ENCODE data around the gene HSCB.
A peak's percentile ranks its signal among the peaks of the same experiment; 100 is the strongest.

Gene HSCB

GRCh38 chr22:28766628-28767027 is 24.8 kb downstream of the HSCB start:
- TF ChIP-seq POLR2AphosphoS5 (IDR thresholded peaks at IDR 0.05; ENCODE audit: low read depth, low read length) (no peak), PAX5 (IDR thresholded peaks at IDR 0.05; ENCODE audit: insufficient read depth, low read length, severe bottlenecking) (no peak), TAF1 (IDR thresholded peaks at IDR 0.05; ENCODE audit: low read depth, low read length) (no peak), POU2F2 (IDR thresholded peaks at IDR 0.05; ENCODE audit: low read depth, low read length) (no peak), SPI1 (IDR thresholded peaks at IDR 0.05; ENCODE audit: low read depth, low read length) (no peak), POLR2A (IDR thresholded peaks at IDR 0.05; ENCODE audit: low read depth, low read length) (no peak)
- FAIRE-seq (no peak), DNase-seq (ENCODE audit: insufficient read length, low spot score) (no peak)

- FAIRE-seq (no peak), DNase-seq (ENCODE audit: insufficient read length, low spot score) (no peak)
- no peak for TF ChIP-seq POU2F2 (IDR thresholded peaks at IDR 0.05; ENCODE audit: low read depth, low read length)
- no peak for TF ChIP-seq TAF1 (IDR thresholded peaks at IDR 0.05; ENCODE audit: low read depth, low read length)
- no peak for TF ChIP-seq POLR2A (IDR thresholded peaks at IDR 0.05; ENCODE audit: low read depth, low read length)
- no peak for TF ChIP-seq SPI1 (IDR thresholded peaks at IDR 0.05; ENCODE audit: low read depth, low read length)
- no peak for TF ChIP-seq PAX5 (IDR thresholded peaks at IDR 0.05; ENCODE audit: insufficient read depth, low read length, severe bottlenecking)
- no peak for TF ChIP-seq POLR2AphosphoS5 (IDR thresholded peaks at IDR 0.05; ENCODE audit: low read depth, low read length)
Measured at GRCh38 chr22:28768701-28769393, 27.0 kb downstream of the HSCB start.

GRCh38 chr22:28769394-28770085 is 27.7 kb downstream of the HSCB start:
- FAIRE-seq (no peak), DNase-seq (ENCODE audit: insufficient read length, low spot score) (no peak)
- TF ChIP-seq POU2F2 (IDR thresholded peaks at IDR 0.05; ENCODE audit: low read depth, low read length) (no peak), POLR2AphosphoS5 (IDR thresholded peaks at IDR 0.05; ENCODE audit: low read depth, low read length) (no peak), PAX5 (IDR thresholded peaks at IDR 0.05; ENCODE audit: insufficient read depth, low read length, severe bottlenecking) (no peak), SPI1 (IDR thresholded peaks at IDR 0.05; ENCODE audit: low read depth, low read length) (no peak), POLR2A (IDR thresholded peaks at IDR 0.05; ENCODE audit: low read depth, low read length) (no peak), TAF1 (IDR thresholded peaks at IDR 0.05; ENCODE audit: low read depth, low read length) (no peak)

GRCh38 chr22:28771195-28771791 is 29.5 kb downstream of the HSCB start:
- no peak for TF ChIP-seq POLR2A (IDR thresholded peaks at IDR 0.05; ENCODE audit: low read depth, low read length)
- DNase-seq (ENCODE audit: insufficient read length, low spot score) (no peak), FAIRE-seq (no peak)

GRCh38 chr22:28772633-28773460 is 31.0 kb downstream of the HSCB start, which contains the start of gene CCDC117:
Gene CCDC117, plus strand, starts transcription at chr22:28772695. Its CDS starts 155 bp downstream, at chr22:28772850.
- no peak for TF ChIP-seq PAX5 (IDR thresholded peaks at IDR 0.05; ENCODE audit: insufficient read depth, low read length, severe bottlenecking)
- no peak for TF ChIP-seq SPI1 (IDR thresholded peaks at IDR 0.05; ENCODE audit: low read depth, low read length)
- TF ChIP-seq TAF1 (IDR thresholded peaks at IDR 0.05; ENCODE audit: low read depth, low read length) = no peak
- TF ChIP-seq POU2F2 (IDR thresholded peaks at IDR 0.05; ENCODE audit: low read depth, low read length) = peak; percentile 36; the same call in 1 of the 2 replicates
- TF ChIP-seq POLR2A (IDR thresholded peaks at IDR 0.05; ENCODE audit: low read depth, low read length) = peak; percentile 76
- peak; percentile 66 for TF ChIP-seq POLR2AphosphoS5 (IDR thresholded peaks at IDR 0.05; ENCODE audit: low read depth, low read length)
- peak; percentile 95 for FAIRE-seq
- peak; percentile 95 for DNase-seq (ENCODE audit: insufficient read length, low spot score)

- peak; percentile 23 for DNase-seq (ENCODE audit: insufficient read length, low spot score)
- TF ChIP-seq SPI1 (IDR thresholded peaks at IDR 0.05; ENCODE audit: low read depth, low read length) = no peak
- TF ChIP-seq POLR2AphosphoS5 (IDR thresholded peaks at IDR 0.05; ENCODE audit: low read depth, low read length) = no peak
- no peak for TF ChIP-seq POLR2A (IDR thresholded peaks at IDR 0.05; ENCODE audit: low read depth, low read length)
- no peak for TF ChIP-seq POU2F2 (IDR thresholded peaks at IDR 0.05; ENCODE audit: low read depth, low read length)
- TF ChIP-seq TAF1 (IDR thresholded peaks at IDR 0.05; ENCODE audit: low read depth, low read length) = no peak
- TF ChIP-seq PAX5 (IDR thresholded peaks at IDR 0.05; ENCODE audit: insufficient read depth, low read length, severe bottlenecking) = no peak
- FAIRE-seq = peak; percentile 78
Measured at GRCh38 chr22:28773461-28773867, 31.6 kb downstream of the HSCB start.

GRCh38 chr22:28774378-28774777 is 32.5 kb downstream of the HSCB start:
- TF ChIP-seq PAX5 (IDR thresholded peaks at IDR 0.05; ENCODE audit: insufficient read depth, low read length, severe bottlenecking) (no peak), POLR2A (IDR thresholded peaks at IDR 0.05; ENCODE audit: low read depth, low read length) (no peak), SPI1 (IDR thresholded peaks at IDR 0.05; ENCODE audit: low read depth, low read length) (no peak), POLR2AphosphoS5 (IDR thresholded peaks at IDR 0.05; ENCODE audit: low read depth, low read length) (no peak), POU2F2 (IDR thresholded peaks at IDR 0.05; ENCODE audit: low read depth, low read length) (no peak), TAF1 (IDR thresholded peaks at IDR 0.05; ENCODE audit: low read depth, low read length) (no peak)
- DNase-seq (ENCODE audit: insufficient read length, low spot score) = no peak
- FAIRE-seq = no peak

- FAIRE-seq (no peak), DNase-seq (ENCODE audit: insufficient read length, low spot score) (no peak)
- TF ChIP-seq TAF1 (IDR thresholded peaks at IDR 0.05; ENCODE audit: low read depth, low read length) (no peak), PAX5 (IDR thresholded peaks at IDR 0.05; ENCODE audit: insufficient read depth, low read length, severe bottlenecking) (no peak), POLR2A (IDR thresholded peaks at IDR 0.05; ENCODE audit: low read depth, low read length) (no peak), POU2F2 (IDR thresholded peaks at IDR 0.05; ENCODE audit: low read depth, low read length) (no peak), SPI1 (IDR thresholded peaks at IDR 0.05; ENCODE audit: low read depth, low read length) (no peak), POLR2AphosphoS5 (IDR thresholded peaks at IDR 0.05; ENCODE audit: low read depth, low read length) (no peak)
Measured at GRCh38 chr22:28779833-28780232, 38.0 kb downstream of the HSCB start.
